Measurements from ENCODE around the gene TRHDE. TPM values are rescaled to one million over a fixed set of nuclear protein-coding genes. Genes with fewer than 3 reads are reported as not detected.

TRHDE gene
- total RNA-seq, 1 experiment from 2014 or later = 5.5 TPM

- H3K4me1 Mint-ChIP-seq = peaks cover 29% of the 10 kb centered on the region
- ATAC-seq (no peak), DNase-seq (ENCODE audit: low spot score) (no peak)
- no peak for TF ChIP-seq E2F4 (CRISPR knock-in tag; IDR thresholded peaks at IDR 0.05; ENCODE audit: borderline replicate concordance, low read depth)
- no peak for TF ChIP-seq FOXK1 (CRISPR knock-in tag; IDR thresholded peaks at IDR 0.05)
- TF ChIP-seq ZNF232 (CRISPR knock-in tag; IDR thresholded peaks at IDR 0.05) = no peak
- no peak for TF ChIP-seq PRRX2 (CRISPR knock-in tag; IDR thresholded peaks at IDR 0.05)
- no peak for TF ChIP-seq HMGXB4 (CRISPR knock-in tag; IDR thresholded peaks at IDR 0.05)
- TF ChIP-seq NFATC4 (CRISPR knock-in tag; IDR thresholded peaks at IDR 0.05) = no peak
- no peak for TF ChIP-seq CREM (CRISPR knock-in tag; IDR thresholded peaks at IDR 0.05)
- TF ChIP-seq, protein P1, sequence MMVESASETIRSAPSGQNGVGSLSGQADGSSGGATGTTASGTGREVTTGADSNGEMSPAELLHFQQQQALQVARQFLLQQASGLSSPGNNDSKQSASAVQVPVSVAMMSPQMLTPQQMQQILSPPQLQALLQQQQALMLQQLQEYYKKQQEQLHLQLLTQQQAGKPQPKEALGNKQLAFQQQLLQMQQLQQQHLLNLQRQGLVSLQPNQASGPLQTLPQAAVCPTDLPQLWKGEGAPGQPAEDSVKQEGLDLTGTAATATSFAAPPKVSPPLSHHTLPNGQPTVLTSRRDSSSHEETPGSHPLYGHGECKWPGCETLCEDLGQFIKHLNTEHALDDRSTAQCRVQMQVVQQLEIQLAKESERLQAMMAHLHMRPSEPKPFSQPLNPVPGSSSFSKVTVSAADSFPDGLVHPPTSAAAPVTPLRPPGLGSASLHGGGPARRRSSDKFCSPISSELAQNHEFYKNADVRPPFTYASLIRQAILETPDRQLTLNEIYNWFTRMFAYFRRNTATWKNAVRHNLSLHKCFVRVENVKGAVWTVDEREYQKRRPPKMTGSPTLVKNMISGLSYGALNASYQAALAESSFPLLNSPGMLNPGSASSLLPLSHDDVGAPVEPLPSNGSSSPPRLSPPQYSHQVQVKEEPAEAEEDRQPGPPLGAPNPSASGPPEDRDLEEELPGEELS (CRISPR knock-in tag; IDR thresholded peaks at IDR 0.05) = no peak
- TF ChIP-seq GRHL2 (CRISPR knock-in tag; IDR thresholded peaks at IDR 0.05; ENCODE audit: insufficient replicate concordance, severe bottlenecking) = no peak
- TF ChIP-seq ATF2 (CRISPR knock-in tag; IDR thresholded peaks at IDR 0.05; ENCODE audit: borderline replicate concordance, low read depth) = no peak
- H3K9me3 Mint-ChIP-seq = no peaks in the 10 kb centered on the region
- no peak overlapping the region for H3K27ac Mint-ChIP-seq
- POLR2A ChIA-PET = no interaction called here
- CTCF ChIA-PET = no interaction called here
- H3K4me3 Mint-ChIP-seq = no peak overlapping the region
- H3K27me3 Mint-ChIP-seq (ENCODE audit: low read depth) = no peaks in the 10 kb centered on the region
- H3K36me3 Mint-ChIP-seq = no peaks in the 10 kb centered on the region
These were observed 263.2 kb downstream of the TRHDE start for GRCh38 chr12:72535212-72535990.

- no peaks in the 10 kb centered on the region for H3K27me3 Mint-ChIP-seq (ENCODE audit: low read depth)
- POLR2A ChIA-PET = no interaction called here
- TF ChIP-seq, protein P2, sequence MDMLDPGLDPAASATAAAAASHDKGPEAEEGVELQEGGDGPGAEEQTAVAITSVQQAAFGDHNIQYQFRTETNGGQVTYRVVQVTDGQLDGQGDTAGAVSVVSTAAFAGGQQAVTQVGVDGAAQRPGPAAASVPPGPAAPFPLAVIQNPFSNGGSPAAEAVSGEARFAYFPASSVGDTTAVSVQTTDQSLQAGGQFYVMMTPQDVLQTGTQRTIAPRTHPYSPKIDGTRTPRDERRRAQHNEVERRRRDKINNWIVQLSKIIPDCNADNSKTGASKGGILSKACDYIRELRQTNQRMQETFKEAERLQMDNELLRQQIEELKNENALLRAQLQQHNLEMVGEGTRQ (CRISPR knock-in tag; IDR thresholded peaks at IDR 0.05) = no peak
- TF ChIP-seq, protein P3, sequence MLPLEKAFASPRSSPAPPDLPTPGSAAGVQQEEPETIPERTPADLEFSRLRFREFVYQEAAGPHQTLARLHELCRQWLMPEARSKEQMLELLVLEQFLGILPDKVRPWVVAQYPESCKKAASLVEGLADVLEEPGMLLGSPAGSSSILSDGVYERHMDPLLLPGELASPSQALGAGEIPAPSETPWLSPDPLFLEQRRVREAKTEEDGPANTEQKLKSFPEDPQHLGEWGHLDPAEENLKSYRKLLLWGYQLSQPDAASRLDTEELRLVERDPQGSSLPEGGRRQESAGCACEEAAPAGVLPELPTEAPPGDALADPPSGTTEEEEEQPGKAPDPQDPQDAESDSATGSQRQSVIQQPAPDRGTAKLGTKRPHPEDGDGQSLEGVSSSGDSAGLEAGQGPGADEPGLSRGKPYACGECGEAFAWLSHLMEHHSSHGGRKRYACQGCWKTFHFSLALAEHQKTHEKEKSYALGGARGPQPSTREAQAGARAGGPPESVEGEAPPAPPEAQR (CRISPR knock-in tag; IDR thresholded peaks at IDR 0.05) = no peak
- TF ChIP-seq, protein P4, sequence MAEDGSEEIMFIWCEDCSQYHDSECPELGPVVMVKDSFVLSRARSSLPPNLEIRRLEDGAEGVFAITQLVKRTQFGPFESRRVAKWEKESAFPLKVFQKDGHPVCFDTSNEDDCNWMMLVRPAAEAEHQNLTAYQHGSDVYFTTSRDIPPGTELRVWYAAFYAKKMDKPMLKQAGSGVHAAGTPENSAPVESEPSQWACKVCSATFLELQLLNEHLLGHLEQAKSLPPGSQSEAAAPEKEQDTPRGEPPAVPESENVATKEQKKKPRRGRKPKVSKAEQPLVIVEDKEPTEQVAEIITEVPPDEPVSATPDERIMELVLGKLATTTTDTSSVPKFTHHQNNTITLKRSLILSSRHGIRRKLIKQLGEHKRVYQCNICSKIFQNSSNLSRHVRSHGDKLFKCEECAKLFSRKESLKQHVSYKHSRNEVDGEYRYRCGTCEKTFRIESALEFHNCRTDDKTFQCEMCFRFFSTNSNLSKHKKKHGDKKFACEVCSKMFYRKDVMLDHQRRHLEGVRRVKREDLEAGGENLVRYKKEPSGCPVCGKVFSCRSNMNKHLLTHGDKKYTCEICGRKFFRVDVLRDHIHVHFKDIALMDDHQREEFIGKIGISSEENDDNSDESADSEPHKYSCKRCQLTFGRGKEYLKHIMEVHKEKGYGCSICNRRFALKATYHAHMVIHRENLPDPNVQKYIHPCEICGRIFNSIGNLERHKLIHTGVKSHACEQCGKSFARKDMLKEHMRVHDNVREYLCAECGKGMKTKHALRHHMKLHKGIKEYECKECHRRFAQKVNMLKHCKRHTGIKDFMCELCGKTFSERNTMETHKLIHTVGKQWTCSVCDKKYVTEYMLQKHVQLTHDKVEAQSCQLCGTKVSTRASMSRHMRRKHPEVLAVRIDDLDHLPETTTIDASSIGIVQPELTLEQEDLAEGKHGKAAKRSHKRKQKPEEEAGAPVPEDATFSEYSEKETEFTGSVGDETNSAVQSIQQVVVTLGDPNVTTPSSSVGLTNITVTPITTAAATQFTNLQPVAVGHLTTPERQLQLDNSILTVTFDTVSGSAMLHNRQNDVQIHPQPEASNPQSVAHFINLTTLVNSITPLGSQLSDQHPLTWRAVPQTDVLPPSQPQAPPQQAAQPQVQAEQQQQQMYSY (CRISPR knock-in tag; IDR thresholded peaks at IDR 0.05) = no peak
- TF ChIP-seq NFE2L1 (CRISPR knock-in tag; IDR thresholded peaks at IDR 0.05) (no peak), NR3C1 (CRISPR knock-in tag; conservative IDR thresholded peaks at IDR 0.05; ENCODE audit: low read depth) (no peak), E2F5 (CRISPR knock-in tag; IDR thresholded peaks at IDR 0.05) (no peak), ZNF423 (CRISPR knock-in tag; IDR thresholded peaks at IDR 0.05) (no peak), CREB1 (CRISPR knock-in tag; IDR thresholded peaks at IDR 0.05) (no peak)
- TF ChIP-seq, protein P5, sequence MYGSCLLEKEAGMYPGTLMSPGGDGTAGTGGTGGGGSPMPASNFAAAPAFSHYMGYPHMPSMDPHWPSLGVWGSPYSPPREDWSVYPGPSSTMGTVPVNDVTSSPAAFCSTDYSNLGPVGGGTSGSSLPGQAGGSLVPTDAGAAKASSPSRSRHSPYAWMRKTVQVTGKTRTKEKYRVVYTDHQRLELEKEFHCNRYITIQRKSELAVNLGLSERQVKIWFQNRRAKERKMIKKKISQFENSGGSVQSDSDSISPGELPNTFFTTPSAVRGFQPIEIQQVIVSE (CRISPR knock-in tag; IDR thresholded peaks at IDR 0.05; ENCODE audit: borderline replicate concordance) = no peak
- peaks cover 11% of the 10 kb centered on the region for H3K4me1 Mint-ChIP-seq
- no peak overlapping the region for H3K27ac Mint-ChIP-seq
- H3K4me3 Mint-ChIP-seq = no peak overlapping the region
- no peaks in the 10 kb centered on the region for H3K36me3 Mint-ChIP-seq
- ATAC-seq (no peak), DNase-seq (ENCODE audit: low spot score) (no peak)
- CTCF ChIA-PET = no interaction called here
- H3K9me3 Mint-ChIP-seq = no peaks in the 10 kb centered on the region
These were observed 268.6 kb downstream of the TRHDE start for GRCh38 chr12:72540811-72541210.
